ENCODE data around the gene ARL5C. TPM values are rescaled to one million over a fixed set of nuclear protein-coding genes. Genes with fewer than 3 reads are reported as not detected.

The ARL5C gene
- not detected for total RNA-seq

GRCh38 chr17:39165841-39166349 lies at the start of gene ARL5C:
Gene ARL5C, minus strand, starts transcription at chr17:39166161. Its CDS starts 401 bp downstream, at chr17:39165760.
- 61 to 80% methylated on average over 1 to 6 of the region's 17 CpGs for WGBS, 2 donors
- DNase-seq: no peak
- H3K36me3 ChIP-seq: no peaks in the 10 kb centered on the region
- intact Hi-C loops (cut with DNase I): no loop called here
- peak within 1 kb of the TSS; percentile 6 to 69 (median 50) for H3K4me3 ChIP-seq
- H3K27me3 ChIP-seq: peaks cover 0 to 16% (median 0%) of the 10 kb centered on the region in 4 donors
- no peak for TF ChIP-seq POLR2A (IDR thresholded peaks at IDR 0.05)
- TF ChIP-seq CTCF (IDR thresholded peaks at IDR 0.05): no peak
- no peaks in the 10 kb centered on the region for H3K9me3 ChIP-seq
- H3K4me1 ChIP-seq: peaks cover 15 to 40% (median 31%) of the 10 kb centered on the region in 3 donors
- peak within 1 kb of the TSS in 3 of 4 donors; percentile 17 to 32 (median 30) for H3K27ac ChIP-seq

GRCh38 chr17:39213852-39214251 lies 47.9 kb upstream of the ARL5C start:
- Histone ChIP-seq H3K27ac (no peak overlapping the region), H3K27me3 (peaks cover 0 to 64% (median 0%) of the 10 kb centered on the region in 4 donors), H3K4me3 (no peak overlapping the region), H3K4me1 (peaks cover 16 to 40% (median 17%) of the 10 kb centered on the region in 3 donors), H3K9me3 (no peaks in the 10 kb centered on the region), H3K36me3 (no peaks in the 10 kb centered on the region)
- TF ChIP-seq CTCF (IDR thresholded peaks at IDR 0.05) (no peak), POLR2A (IDR thresholded peaks at IDR 0.05) (no peak)
- WGBS, 2 donors: 80% methylated on average over 1 of the region's 9 CpGs; no CpG with 5 or more reads in 1 of the 2 donors
- intact Hi-C loops (cut with DNase I): no loop called here
- no peak for DNase-seq

- no peak overlapping the region for H3K4me3 ChIP-seq
- no peak overlapping the region for H3K27ac ChIP-seq
- DNase-seq: no peak
- intact Hi-C loops (cut with DNase I): no loop called here
- H3K36me3 ChIP-seq: no peaks in the 10 kb centered on the region
- H3K4me1 ChIP-seq: peaks cover 18 to 48% (median 19%) of the 10 kb centered on the region in 3 donors
- H3K27me3 ChIP-seq: peaks cover 0 to 57% (median 0%) of the 10 kb centered on the region in 4 donors
- WGBS, 2 donors: 24 to 72% methylated on average over 4 to 5 of the region's 16 CpGs
- H3K9me3 ChIP-seq: no peaks in the 10 kb centered on the region
- no peak for TF ChIP-seq CTCF (IDR thresholded peaks at IDR 0.05)
- no peak for TF ChIP-seq POLR2A (IDR thresholded peaks at IDR 0.05)
These were observed 47.0 kb upstream of the ARL5C start for GRCh38 chr17:39212841-39213480.

- 35 to 66% methylated on average over 7 to 9 of the region's 11 CpGs for WGBS, 2 donors
- Histone ChIP-seq H3K9me3 (no peaks in the 10 kb centered on the region), H3K4me3 (no peak overlapping the region), H3K4me1 (peaks cover 18 to 50% (median 19%) of the 10 kb centered on the region in 3 donors), H3K27me3 (peaks cover 0 to 51% (median 0%) of the 10 kb centered on the region in 4 donors), H3K36me3 (no peaks in the 10 kb centered on the region), H3K27ac (no peak overlapping the region)
- no peak for TF ChIP-seq CTCF (IDR thresholded peaks at IDR 0.05)
- no peak for TF ChIP-seq POLR2A (IDR thresholded peaks at IDR 0.05)
- DNase-seq: no peak
- intact Hi-C loops (cut with DNase I): no loop called here
These were observed 46.3 kb upstream of the ARL5C start for GRCh38 chr17:39212195-39212810.

GRCh38 chr17:39210093-39210434 lies 44.1 kb upstream of the ARL5C start:
- TF ChIP-seq POLR2A (IDR thresholded peaks at IDR 0.05): no peak
- TF ChIP-seq CTCF (IDR thresholded peaks at IDR 0.05): no peak
- peaks cover 0 to 3% (median 2%) of the 10 kb centered on the region in 3 donors for H3K36me3 ChIP-seq
- 26 to 60% methylated on average over 1 to 10 of the region's 22 CpGs for WGBS, 2 donors
- no peak for DNase-seq
- H3K4me3 ChIP-seq: peak overlapping the region; percentile 12 to 65 (median 42)
- H3K4me1 ChIP-seq: peaks cover 18 to 52% (median 19%) of the 10 kb centered on the region in 3 donors
- intact Hi-C loops (cut with DNase I): no loop called here
- peak overlapping the region; percentile 3 to 58 (median 37) for H3K27ac ChIP-seq
- H3K27me3 ChIP-seq: peaks cover 0 to 28% (median 0%) of the 10 kb centered on the region in 4 donors
- no peaks in the 10 kb centered on the region for H3K9me3 ChIP-seq

Measured in esophagus squamous epithelium (tissue), 5 donors.